HepG2 (cell line): ENCODE measurements around the gene ASIC2. TPM values are rescaled to one million over a fixed set of nuclear protein-coding genes. Genes with fewer than 3 reads are reported as not detected.

Experiments used
- ATAC-seq: fragments of 200-7000 bp; cut with Tn5 transposase; 3 replicates; pipeline ENCODE4 v1.9.1; 2020; ENCODE audit warnings: mild to moderate bottlenecking, moderate library complexity
- BruUV-seq: library from RNA; stranded (reverse); fragments of 400-500 nt; replicated peaks from 2 replicates; lab custom pipeline; 2021; lab: Mats Ljungman, UMichigan
- CTCF ChIA-PET: fragments of 300-600 bp; formaldehyde crosslinking; extraction: SDS; loops from one replicate; lab custom pipeline; 2021; ENCODE audit warnings: low total read pairs, inconsistent platforms, low intra/inter-chr PET ratio; lab: Yijun Ruan, JAX
- POLR2A ChIA-PET: fragments of 350-600 bp; sonication (Branson Sonifier 250); formaldehyde crosslinking; loops from one replicate; lab custom pipeline; 2020; ENCODE audit warnings: antibody characterized with exemption, inconsistent platforms; lab: Yijun Ruan, JAX
- DNase-seq: peaks from one replicate; pipeline ENCODE4 v3.0.0-alpha.2; 2015; ENCODE audit warnings: low spot score
- FAIRE-seq: peaks from 3 replicates; lab custom pipeline; 2011; peaks lifted over from hg19 to GRCh38; lab: Jason Lieb, UNC
- H2AFZ ChIP-seq: one replicate; pipeline ENCODE4 v1.6.1; 2011; ENCODE audit warnings: low read length, inconsistent platforms
- H3K27ac ChIP-seq: fragments of 300-600 bp; 3 replicates; pipeline ENCODE4 v1.8.0; 2011; ENCODE audit warnings: mixed run types, mild to moderate bottlenecking, mixed read lengths, low read length, inconsistent platforms; ENCODE audit not compliant: insufficient read depth; ENCODE audit errors: extremely low read length
- H3K27me3 ChIP-seq, 2 experiments: fragments of 200-600 bp in 1 of 2; 2 replicates in 1 of 2; 3 replicates in 1 of 2; pipeline versions ENCODE4 v1.6.0 to v1.8.0; 2011; ENCODE audit warnings: low read length in 2 of 2, mild to moderate bottlenecking in 2 of 2, moderate library complexity in 2 of 2, inconsistent platforms in 1 of 2; ENCODE audit not compliant: insufficient read depth in 2 of 2, control insufficient read depth in 1 of 2
- H3K36me3 ChIP-seq, 2 experiments: fragments of 200-600 bp in 1 of 2; replicated peaks in 1 of 2; 2 replicates in 1 of 2; 3 replicates in 1 of 2; pipeline versions ENCODE4 v1.5.1 to v1.8.0; 2011; ENCODE audit warnings: low read length in 2 of 2, inconsistent platforms in 1 of 2; ENCODE audit not compliant: insufficient read depth in 2 of 2, control insufficient read depth in 1 of 2
- H3K4me1 ChIP-seq: 2 replicates; pipeline ENCODE4 v1.5.1; 2012; ENCODE audit warnings: low read length, inconsistent platforms; ENCODE audit not compliant: insufficient read depth
- H3K4me2 ChIP-seq: 2 replicates; pipeline ENCODE4 v1.6.0; 2011; ENCODE audit warnings: low read depth, low read length, inconsistent platforms
- H3K4me3 ChIP-seq, 3 experiments: fragments of 200-600 bp in 1 of 3; sonication (generic), shearing (Covaris generic) in 1 of 3; replicated peaks in 1 of 3; 2 replicates each; pipeline ENCODE4 v1.5.1; 2011 to 2016; ENCODE audit warnings: low read length in 3 of 3, inconsistent platforms in 2 of 3, low read depth in 2 of 3, mild to moderate bottlenecking in 2 of 3, control low read depth in 1 of 3, mixed read lengths in 1 of 3; ENCODE audit not compliant: insufficient read depth in 1 of 3
- H3K79me2 ChIP-seq: one replicate; pipeline ENCODE4 v1.6.1; 2011; ENCODE audit warnings: low read length, inconsistent platforms; ENCODE audit not compliant: insufficient read depth
- H3K9ac ChIP-seq: 2 replicates; pipeline ENCODE4 v1.6.0; 2011; ENCODE audit warnings: mild to moderate bottlenecking, low read depth, low read length, inconsistent platforms; ENCODE audit not compliant: insufficient read depth
- H3K9me3 ChIP-seq: 2 replicates; pipeline ENCODE4 v1.5.1; 2012; ENCODE audit warnings: mild to moderate bottlenecking, low read length
- H4K20me1 ChIP-seq: 2 replicates; pipeline ENCODE4 v1.6.0; 2011; ENCODE audit warnings: inconsistent platforms, mild to moderate bottlenecking, low read length, moderate library complexity; ENCODE audit not compliant: insufficient read depth
- EHMT2 ChIP-seq: fragments of 200-600 bp; sonication (generic); IDR thresholded peaks from 2 replicates; pipeline ENCODE4 v1.7.0; 2017; ENCODE audit warnings: antibody characterized with exemption, low read depth, low read length, borderline replicate concordance
- ELF4 ChIP-seq: sonication (generic); formaldehyde crosslinking; IDR thresholded peaks from 2 replicates; pipeline ENCODE4 v1.5.0; 2020; ENCODE audit warnings: missing genetic modification reagents, mild to moderate bottlenecking, moderate library complexity, borderline replicate concordance
- GATAD2A ChIP-seq: IDR thresholded peaks from 2 replicates; pipeline ENCODE4 v1.6.1; 2016
- HNF4G ChIP-seq, 2 experiments: sonication (generic) in 1 of 2; formaldehyde crosslinking in 1 of 2; IDR thresholded peaks; 2 replicates each; pipeline versions ENCODE4 v1.4.0 to v1.6.1; 2011 to 2020; ENCODE audit warnings: borderline replicate concordance in 2 of 2, low read depth in 2 of 2, mild to moderate bottlenecking in 2 of 2, low read length in 1 of 2, missing genetic modification reagents in 1 of 2, moderate library complexity in 1 of 2
- MEIS2 ChIP-seq: sonication (generic); formaldehyde crosslinking; IDR thresholded peaks from 2 replicates; pipeline ENCODE4 v1.9.0; 2021; ENCODE audit warnings: mild to moderate bottlenecking, missing genetic modification reagents
- MIER2 ChIP-seq: IDR thresholded peaks from 2 replicates; pipeline ENCODE4 v1.6.1; 2016; ENCODE audit warnings: missing biosample characterization, missing genetic modification reagents
- REST ChIP-seq, 2 experiments: IDR thresholded peaks; 2 replicates each; pipeline ENCODE4 v1.6.1; 2011 to 2012; ENCODE audit warnings: low read length in 2 of 2, borderline replicate concordance in 1 of 2, low read depth in 1 of 2, mild to moderate bottlenecking in 1 of 2, moderate library complexity in 1 of 2
- SRSF9 ChIP-seq: fragments of 200-400 bp; formaldehyde crosslinking; IDR thresholded peaks from 2 replicates; pipeline ENCODE4 v1.6.1; 2018; ENCODE audit warnings: borderline replicate concordance, mild to moderate bottlenecking, low read depth, low read length; ENCODE audit not compliant: insufficient read depth, poor library complexity, severe bottlenecking
- ZMYM4 ChIP-seq: sonication (generic); formaldehyde crosslinking; IDR thresholded peaks from 2 replicates; pipeline ENCODE4 v1.8.1; 2023; ENCODE audit warnings: mild to moderate bottlenecking, missing genetic modification reagents
- ZNF468 ChIP-seq: sonication (generic); formaldehyde crosslinking; IDR thresholded peaks from 2 replicates; pipeline ENCODE4 v1.8.0; 2022; ENCODE audit warnings: mild to moderate bottlenecking, moderate library complexity, missing genetic modification reagents
- ZNF605 ChIP-seq: sonication (generic); formaldehyde crosslinking; IDR thresholded peaks from 2 replicates; pipeline ENCODE4 v1.8.0; 2022; ENCODE audit warnings: mild to moderate bottlenecking, missing genetic modification reagents
- ZNF646 ChIP-seq: sonication (generic); formaldehyde crosslinking; IDR thresholded peaks from 2 replicates; pipeline ENCODE4 v1.9.0; 2021; ENCODE audit warnings: mild to moderate bottlenecking, missing genetic modification reagents
- ZNF740 ChIP-seq: sonication (generic); formaldehyde crosslinking; IDR thresholded peaks from 2 replicates; pipeline ENCODE4 v1.4.0; 2020; ENCODE audit warnings: missing genetic modification reagents
- WGBS: methylation state at CpG from one replicate; pipeline ENCODE4 v1.1.6; 2017; ENCODE audit warnings: low lambda C conversion rate; 5-methylcytosine and 5-hydroxymethylcytosine counted together
- in situ Hi-C: cut with HindIII; loops from 2 replicates; pipeline ENCODE4 v1.10.0; 2017; ENCODE audit warnings: low pct_unique_long_range_greater_than_20kb; ENCODE audit not compliant: extremely low pct_ligation_motif_present
- intact Hi-C: fragments of 100-400 bp; cut with micrococcal nuclease; formaldehyde crosslinking; loops from one replicate; pipeline ENCODE4 v1.10.0; 2022; ENCODE audit not compliant: unreplicated experiment
- polyA plus RNA-seq, 8 experiments: library from polyadenylated mRNA; depleted of rRNA in 3 of 8; stranded (reverse) in 7 of 8; unstranded in 1 of 8; fragments of >200 nt; fragmentation: Illumina TruSeq in 4 of 8; extraction: Trizol in 4 of 8; gene quantifications; 2 replicates each; pipeline versions ENCODE4 v1.2.1 to v1.2.3, GENCODE V29; 2011 to 2016; ENCODE audit warnings: low read depth in 4 of 8, missing spikeins in 1 of 8, mixed read lengths in 1 of 8; ENCODE audit not compliant: insufficient read depth in 1 of 8
- total RNA-seq, 5 experiments: library from RNA; depleted of rRNA; stranded (reverse); fragments of >200 nt; fragmentation: Illumina TruSeq; extraction: Trizol; gene quantifications; 2 replicates each; pipeline ENCODE4 v1.2.3, GENCODE V29; 2016; ENCODE audit warnings: low read depth in 1 of 5

ASIC2 gene
- total and polyA plus RNA-seq, 2 of the 13 experiments (the other 11 are each of a cell fraction or from before 2014, with no cell fraction given): not detected

DNA sequence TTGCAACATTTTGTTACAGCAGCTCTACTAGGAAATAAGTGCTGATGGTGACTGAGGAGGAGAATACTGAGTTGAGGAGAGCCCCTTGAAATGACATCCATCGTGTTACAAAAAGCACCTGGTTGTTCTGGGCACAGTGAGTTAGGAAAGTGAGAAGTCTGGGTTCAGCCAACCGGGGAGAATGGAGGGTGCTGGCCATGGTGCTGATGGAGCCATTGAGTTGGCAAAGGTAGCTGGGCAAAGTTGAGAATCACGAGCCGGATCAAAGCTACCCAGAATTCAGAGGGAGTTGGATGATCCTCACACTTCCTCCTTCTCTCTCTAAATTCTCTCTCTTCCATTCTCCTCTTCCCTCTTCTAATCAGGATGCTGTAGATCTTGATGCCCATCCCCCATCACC, 35.0 kb upstream of the ASIC2 start:
- WGBS: 0% methylated on average over 4 of the region's 4 CpGs
- CTCF ChIA-PET: no interaction called here
- Histone ChIP-seq H3K9ac (no peak overlapping the region), H3K27me3 (no peaks in the 10 kb centered on the region), H3K4me1 (no peaks in the 10 kb centered on the region), H3K27ac (no peak overlapping the region), H3K9me3 (no peaks in the 10 kb centered on the region), H3K4me2 (no peak overlapping the region), H3K36me3 (no peaks in the 10 kb centered on the region), H4K20me1 (no peaks in the 10 kb centered on the region), H3K79me2 (no peaks in the 10 kb centered on the region), H3K4me3 (no peak overlapping the region), H2AFZ (no peak overlapping the region)
- ATAC-seq (no peak), DNase-seq (no peak), FAIRE-seq (no peak)
- POLR2A ChIA-PET: no interaction called here
- BruUV-seq: no TSS peak
- intact Hi-C loops (no loop called here), in situ Hi-C loops (no loop called here)
- no peak for TF ChIP-seq SRSF9
- TF ChIP-seq ZNF646: no peak
- no peak for TF ChIP-seq MEIS2
- no peak for TF ChIP-seq GATAD2A
- no peak for TF ChIP-seq ELF4
- TF ChIP-seq EHMT2: peak; percentile 43; the same call in 1 of the 2 replicates
- no peak for TF ChIP-seq ZNF605 (CRISPR knock-in tag)
- TF ChIP-seq ZNF740 (CRISPR knock-in tag): no peak
- peak; percentile 62 to 91 for TF ChIP-seq REST (IDR thresholded peaks at IDR 0.05; ENCODE audit: borderline replicate concordance in 1 of 2, low read depth in 1 of 2, low read length in 2 of 2)
- peak; percentile 89 for TF ChIP-seq MIER2 (CRISPR knock-in tag)
- no peak for TF ChIP-seq HNF4G (IDR thresholded peaks at IDR 0.05; ENCODE audit: borderline replicate concordance, low read depth, low read length)
- no peak for TF ChIP-seq HNF4G (CRISPR knock-in tag; IDR thresholded peaks at IDR 0.05; ENCODE audit: borderline replicate concordance, low read depth)
- no peak for TF ChIP-seq ZNF468 (CRISPR knock-in tag)
- no peak for TF ChIP-seq ZMYM4 (CRISPR knock-in tag)
